Fibroblast of the conjunctiva (primary cell): ENCODE results near the gene SGMS2.
"Not testable (repeated sequence)": the region's sequence is repeated elsewhere in the genome, so short reads cannot be mapped to it uniquely, and the experiment has no call there.

Experiments used
- DNase-seq: peaks from one replicate; pipeline ENCODE4 v3.0.0-alpha.2; 2010; ENCODE audit warnings: low read depth

Gene SGMS2

GRCh38 chr4:107866726-107867125 is 42.0 kb downstream of the SGMS2 start:
- no peak for DNase-seq

GRCh38 chr4:107870236-107870635 is 45.5 kb downstream of the SGMS2 start:
- no peak for DNase-seq

GRCh38 chr4:107870916-107871786 is 46.4 kb downstream of the SGMS2 start:
- no peak for DNase-seq

GRCh38 chr4:107874024-107874423 is 49.3 kb downstream of the SGMS2 start:
- DNase-seq: no peak

GRCh38 chr4:107876099-107876498 is 51.4 kb downstream of the SGMS2 start:
- DNase-seq: no peak

- DNase-seq: no peak
Measured at GRCh38 chr4:107877361-107877760, 52.6 kb downstream of the SGMS2 start.

GRCh38 chr4:107885865-107886264 is 61.1 kb downstream of the SGMS2 start:
- DNase-seq: no peak

- no peak for DNase-seq
Measured at GRCh38 chr4:107888237-107888636, 63.5 kb downstream of the SGMS2 start.

- DNase-seq: no peak
Measured at GRCh38 chr4:107890779-107891178, 66.0 kb downstream of the SGMS2 start.

- no peak for DNase-seq
Measured at GRCh38 chr4:107891299-107891698, 66.6 kb downstream of the SGMS2 start.

- peak; percentile 8 for DNase-seq
Measured at GRCh38 chr4:107893171-107894137, 68.7 kb downstream of the SGMS2 start.

GRCh38 chr4:107894138-107894603 is 69.4 kb downstream of the SGMS2 start:
- no peak for DNase-seq

- peak; percentile 69 for DNase-seq
Measured at GRCh38 chr4:107896158-107896645, 71.5 kb downstream of the SGMS2 start.

GRCh38 chr4:107896646-107897045 is 71.9 kb downstream of the SGMS2 start:
- DNase-seq: no peak

- DNase-seq: no peak
Measured at GRCh38 chr4:107897823-107898222, 73.1 kb downstream of the SGMS2 start.

- no peak for DNase-seq
Measured at GRCh38 chr4:107900067-107900466, 75.3 kb downstream of the SGMS2 start.

- no peak for DNase-seq
Measured at GRCh38 chr4:107900508-107900907, 75.8 kb downstream of the SGMS2 start.

GRCh38 chr4:107901213-107901934 is 76.6 kb downstream of the SGMS2 start:
- no peak for DNase-seq

- no peak for DNase-seq
Measured at GRCh38 chr4:107902715-107903114, 78.0 kb downstream of the SGMS2 start.

- not testable (repeated sequence) for DNase-seq
Measured at GRCh38 chr4:107905082-107905481, 80.3 kb downstream of the SGMS2 start.

- DNase-seq: no peak
Measured at GRCh38 chr4:107906458-107907100, 81.8 kb downstream of the SGMS2 start.
